K562 (cell line): ENCODE measurements around the gene EHBP1. TPM values are rescaled to one million over a fixed set of nuclear protein-coding genes. Genes with fewer than 3 reads are reported as not detected.

Source experiments
- ATAC-seq: fragments of 200-7000 bp; cut with Tn5 transposase; 3 replicates; pipeline ENCODE4 v1.9.1; 2020; ENCODE audit warnings: moderate library complexity
- BruUV-seq: library from RNA; stranded (reverse); fragments of 400-500 nt; replicated peaks from 2 replicates; lab custom pipeline; 2021; lab: Mats Ljungman, UMichigan
- CTCF ChIA-PET: fragments of 300-600 bp; formaldehyde crosslinking; extraction: SDS; loops from one replicate; lab custom pipeline; 2021; ENCODE audit warnings: low intra/inter-chr PET ratio; lab: Yijun Ruan, JAX
- POLR2A ChIA-PET: fragments of 300-600, 350-650 bp; sonication (Branson Sonifier 250); formaldehyde crosslinking; extraction: SDS; loops from one replicate; lab custom pipeline; 2021; ENCODE audit warnings: antibody characterized with exemption, inconsistent platforms; lab: Yijun Ruan, JAX
- DNase-seq, 4 experiments: peaks; one replicate each; pipeline versions ENCODE4 v3.0.0 to v3.0.0-alpha.2; 2011 to 2018; ENCODE audit warnings: low spot score in 3 of 4, mixed read lengths in 3 of 4; ENCODE audit errors: extremely low read depth in 1 of 4
- FAIRE-seq: peaks from 2 replicates; lab custom pipeline; 2011; peaks lifted over from hg19 to GRCh38; lab: Jason Lieb, UNC
- H2AFZ ChIP-seq: 2 replicates; pipeline ENCODE4 v1.6.0; 2011; ENCODE audit warnings: low read depth, low read length, control low read depth, inconsistent platforms
- H3K27ac ChIP-seq: fragments of 200-600 bp; 3 replicates; pipeline ENCODE4 v1.8.0; 2011; ENCODE audit warnings: low read depth, mild to moderate bottlenecking, control low read depth, inconsistent platforms, low read length, moderate library complexity, mixed read lengths; ENCODE audit errors: extremely low read depth
- H3K27me3 ChIP-seq, 2 experiments: fragments of 300-600 bp in 1 of 2; 2 replicates in 1 of 2; 3 replicates in 1 of 2; pipeline versions ENCODE4 v1.6.0 to v1.8.0; 2011; ENCODE audit warnings: inconsistent platforms in 2 of 2, low read length in 2 of 2, mild to moderate bottlenecking in 1 of 2, mixed read lengths in 1 of 2, moderate library complexity in 1 of 2; ENCODE audit not compliant: control insufficient read depth in 2 of 2, insufficient read depth in 2 of 2
- H3K36me3 ChIP-seq: fragments of 300-600 bp; 3 replicates; pipeline ENCODE4 v1.8.0; 2011; ENCODE audit warnings: mild to moderate bottlenecking, low read length, inconsistent platforms; ENCODE audit not compliant: control insufficient read depth, insufficient read depth
- H3K4me1 ChIP-seq, 2 experiments: fragments of 200-600 bp in 1 of 2; replicated peaks in 1 of 2; 2 replicates in 1 of 2; 3 replicates in 1 of 2; pipeline versions ENCODE4 v1.5.1 to v1.8.0; 2011; ENCODE audit warnings: inconsistent platforms in 2 of 2, low read length in 2 of 2, mild to moderate bottlenecking in 1 of 2, mixed read lengths in 1 of 2, moderate library complexity in 1 of 2; ENCODE audit not compliant: control insufficient read depth in 2 of 2, insufficient read depth in 2 of 2
- H3K4me2 ChIP-seq: 2 replicates; pipeline ENCODE4 v1.6.1; 2011; ENCODE audit warnings: low read length, control low read depth, inconsistent platforms, mixed read lengths; ENCODE audit not compliant: insufficient read depth
- H3K4me3 ChIP-seq: fragments of 200-600 bp; sonication (generic), shearing (Covaris generic); 2 replicates; pipeline ENCODE4 v1.5.1; 2016; ENCODE audit warnings: control low read depth, inconsistent platforms
- H3K79me2 ChIP-seq: fragments of 200-600 bp; 3 replicates; pipeline ENCODE4 v1.8.0; 2011; ENCODE audit warnings: low read length, inconsistent platforms; ENCODE audit not compliant: control insufficient read depth, insufficient read depth
- H3K9ac ChIP-seq, 2 experiments: 2 replicates each; pipeline versions ENCODE4 v1.6.0 to v1.6.1; 2011; ENCODE audit warnings: low read depth in 2 of 2, low read length in 2 of 2, control low read depth in 1 of 2, inconsistent platforms in 1 of 2, mild to moderate bottlenecking in 1 of 2, mixed read lengths in 1 of 2; ENCODE audit not compliant: insufficient read depth in 1 of 2
- H3K9me1 ChIP-seq: one replicate; pipeline ENCODE4 v1.6.0; 2011; ENCODE audit warnings: inconsistent platforms, mild to moderate bottlenecking, low read length, moderate library complexity; ENCODE audit not compliant: control insufficient read depth, insufficient read depth
- H3K9me3 ChIP-seq: replicated peaks from 2 replicates; pipeline ENCODE4 v1.5.1; 2011; ENCODE audit warnings: low read depth, low read length, inconsistent platforms; ENCODE audit not compliant: control insufficient read depth, insufficient read depth
- H4K20me1 ChIP-seq: replicated peaks from 2 replicates; pipeline ENCODE4 v1.6.1; 2011; ENCODE audit warnings: low read length, inconsistent platforms, mixed read lengths; ENCODE audit not compliant: control insufficient read depth, insufficient read depth
- FOXA3 ChIP-seq, 2 experiments: fragments of 450-650 bp in 1 of 2; sonication (generic) in 1 of 2; formaldehyde crosslinking; IDR thresholded peaks in 1 of 2; conservative IDR thresholded peaks in 1 of 2; 2 replicates each; pipeline versions ENCODE4 v1.4.0 to v1.8.0; 2020 to 2022; ENCODE audit warnings: mild to moderate bottlenecking in 2 of 2, missing genetic modification reagents in 1 of 2
- MYNN ChIP-seq, 2 experiments: sonication (generic); formaldehyde crosslinking in 1 of 2; IDR thresholded peaks; 2 replicates each; pipeline versions ENCODE4 v1.5.0 to v1.6.1; 2016 to 2020; ENCODE audit warnings: antibody characterized with exemption in 1 of 2, missing genetic modification reagents in 1 of 2
- ZBTB11 ChIP-seq, 3 experiments: fragments of 200-800 bp in 1 of 3; fragments of 250-450 bp in 1 of 3; fragments of 450-650 bp in 1 of 3; sonication (Bioruptor Pico) in 1 of 3; sonication (Bioruptor generic) in 1 of 3; formaldehyde crosslinking in 1 of 3; IDR thresholded peaks; 2 replicates each; pipeline versions ENCODE4 v1.6.1 to v1.8.0; 2016 to 2022; ENCODE audit warnings: mild to moderate bottlenecking in 2 of 3, missing genetic modification characterization in 2 of 3, missing compliant biosample characterization in 1 of 3, moderate library complexity in 1 of 3
- WGBS: fragments of 100-300 bp; shearing (Covaris generic); methylation state at CpG from one replicate; pipeline ENCODE4 v1.1.6; 2016; ENCODE audit warnings: low coverage, mixed read lengths; ENCODE audit not compliant: insufficient coverage; ENCODE audit errors: missing lambda C conversion rate; 5-methylcytosine and 5-hydroxymethylcytosine counted together
- in situ Hi-C: fragments of 300-500 bp; cut with MboI; formaldehyde crosslinking; loops from 4 replicates; pipeline ENCODE4 v1.15.0; 2018; ENCODE audit warnings: inconsistent platforms, mixed read lengths
- intact Hi-C: fragments of 100-400 bp; cut with micrococcal nuclease; formaldehyde crosslinking; loops from 2 replicates; pipeline ENCODE4 v1.14.2; 2022
- polyA plus RNA-seq, 8 experiments: library from polyadenylated mRNA; depleted of rRNA in 4 of 8; stranded (reverse) in 5 of 8; unstranded in 3 of 8; fragments of >200 nt; fragmentation: Nextera tagmentation in 2 of 8; fragmentation: Illumina TruSeq in 1 of 8; extraction: Ambion mirVana in 2 of 8; extraction: Trizol in 1 of 8; gene quantifications; 2 replicates each; pipeline versions ENCODE4 v1.2.1 to v1.2.3, GENCODE V29; 2011 to 2014; ENCODE audit warnings: inconsistent platforms in 1 of 8, missing spikeins in 1 of 8
- total RNA-seq, 7 experiments: library from RNA; depleted of rRNA in 6 of 7; stranded (reverse); fragments of >200 nt in 6 of 7; fragmentation: Illumina TruSeq in 2 of 7; extraction: Trizol in 2 of 7; gene quantifications; 2 replicates each; pipeline versions ENCODE4 v1.2.1 to v1.2.3, GENCODE V29; 2011 to 2021; ENCODE audit warnings: low replicate concordance in 1 of 7
- TF ChIP-seq, protein P1 (sequence below): fragments of 250-450 bp; sonication (Bioruptor Pico); IDR thresholded peaks from 2 replicates; pipeline ENCODE4 v1.4.0; 2020; ENCODE audit warnings: borderline replicate concordance
- TF ChIP-seq, protein P2 (sequence below): fragments of 450-650 bp; IDR thresholded peaks from 2 replicates; pipeline ENCODE4 v1.6.1; 2016; ENCODE audit warnings: borderline replicate concordance

Gene EHBP1
- total and polyA plus RNA-seq, 9 of the 15 experiments (the other 6 are each of a cell fraction or from before 2014, with no cell fraction given): 8.9 to 26.6 (median 19.3) TPM

GRCh38 chr2:63054841-63055225 is 349.3 kb downstream of the EHBP1 start:
- CTCF ChIA-PET: no interaction called here
- no peak overlapping the region for H3K4me2 ChIP-seq
- H3K4me3 ChIP-seq: no peak overlapping the region
- H4K20me1 ChIP-seq: no peaks in the 10 kb centered on the region
- TF ChIP-seq ZBTB11 (CRISPR knock-in tag; IDR thresholded peaks at IDR 0.05) (no peak), FOXA3 (CRISPR knock-in tag; conservative IDR thresholded peaks at IDR 0.05 in 1 of 2, IDR thresholded peaks at IDR 0.05 in 1 of 2) (no peak), MYNN (IDR thresholded peaks at IDR 0.05) (no peak), MYNN (CRISPR knock-in tag; IDR thresholded peaks at IDR 0.05) (no peak)
- TF ChIP-seq, protein P1, sequence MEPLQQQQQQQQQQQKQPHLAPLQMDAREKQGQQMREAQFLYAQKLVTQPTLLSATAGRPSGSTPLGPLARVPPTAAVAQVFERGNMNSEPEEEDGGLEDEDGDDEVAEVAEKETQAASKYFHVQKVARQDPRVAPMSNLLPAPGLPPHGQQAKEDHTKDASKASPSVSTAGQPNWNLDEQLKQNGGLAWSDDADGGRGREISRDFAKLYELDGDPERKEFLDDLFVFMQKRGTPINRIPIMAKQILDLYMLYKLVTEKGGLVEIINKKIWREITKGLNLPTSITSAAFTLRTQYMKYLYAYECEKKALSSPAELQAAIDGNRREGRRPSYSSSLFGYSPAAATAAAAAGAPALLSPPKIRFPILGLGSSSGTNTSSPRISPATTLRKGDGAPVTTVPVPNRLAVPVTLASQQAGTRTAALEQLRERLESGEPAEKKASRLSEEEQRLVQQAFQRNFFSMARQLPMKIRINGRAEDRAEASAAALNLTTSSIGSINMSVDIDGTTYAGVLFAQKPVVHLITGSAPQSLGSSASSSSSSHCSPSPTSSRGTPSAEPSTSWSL (CRISPR knock-in tag): no peak
- TF ChIP-seq, protein P2, sequence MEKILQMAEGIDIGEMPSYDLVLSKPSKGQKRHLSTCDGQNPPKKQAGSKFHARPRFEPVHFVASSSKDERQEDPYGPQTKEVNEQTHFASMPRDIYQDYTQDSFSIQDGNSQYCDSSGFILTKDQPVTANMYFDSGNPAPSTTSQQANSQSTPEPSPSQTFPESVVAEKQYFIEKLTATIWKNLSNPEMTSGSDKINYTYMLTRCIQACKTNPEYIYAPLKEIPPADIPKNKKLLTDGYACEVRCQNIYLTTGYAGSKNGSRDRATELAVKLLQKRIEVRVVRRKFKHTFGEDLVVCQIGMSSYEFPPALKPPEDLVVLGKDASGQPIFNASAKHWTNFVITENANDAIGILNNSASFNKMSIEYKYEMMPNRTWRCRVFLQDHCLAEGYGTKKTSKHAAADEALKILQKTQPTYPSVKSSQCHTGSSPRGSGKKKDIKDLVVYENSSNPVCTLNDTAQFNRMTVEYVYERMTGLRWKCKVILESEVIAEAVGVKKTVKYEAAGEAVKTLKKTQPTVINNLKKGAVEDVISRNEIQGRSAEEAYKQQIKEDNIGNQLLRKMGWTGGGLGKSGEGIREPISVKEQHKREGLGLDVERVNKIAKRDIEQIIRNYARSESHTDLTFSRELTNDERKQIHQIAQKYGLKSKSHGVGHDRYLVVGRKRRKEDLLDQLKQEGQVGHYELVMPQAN: no peak
- FAIRE-seq: no peak
- H3K9ac ChIP-seq: no peak overlapping the region
- POLR2A ChIA-PET: interaction anchor here (0.6 kb wide), 1 partner anchor 1043 kb away, joined by 3 read pairs; no protein-coding TSS in a partner anchor
- no peaks in the 10 kb centered on the region for H3K27me3 ChIP-seq
- ATAC-seq: no peak
- peaks cover under 1 to 28% of the 10 kb centered on the region in 2 experiments; a peak in 3 of 5 replicates for H3K4me1 ChIP-seq
- H2AFZ ChIP-seq: no peak overlapping the region
- no peak overlapping the region for H3K27ac ChIP-seq
- 85% methylated on average over 7 of the region's 7 CpGs for WGBS
- no TSS peak for BruUV-seq
- intact Hi-C loops (no loop called here), in situ Hi-C loops (no loop called here)
- H3K79me2 ChIP-seq: peaks cover 12% of the 10 kb centered on the region; the same call in 2 of the 3 replicates
- H3K9me1 ChIP-seq: no peaks in the 10 kb centered on the region
- no peak for DNase-seq
- H3K9me3 ChIP-seq: peaks cover 9% of the 10 kb centered on the region
- H3K36me3 ChIP-seq: peaks cover 43% of the 10 kb centered on the region; the same call in 1 of the 3 replicates
